ENCODE results near the gene RSF1.

GRCh38 chr11:77705195-77705875 lies 115.2 kb downstream of the RSF1 start:
- TF ChIP-seq, protein P1, sequence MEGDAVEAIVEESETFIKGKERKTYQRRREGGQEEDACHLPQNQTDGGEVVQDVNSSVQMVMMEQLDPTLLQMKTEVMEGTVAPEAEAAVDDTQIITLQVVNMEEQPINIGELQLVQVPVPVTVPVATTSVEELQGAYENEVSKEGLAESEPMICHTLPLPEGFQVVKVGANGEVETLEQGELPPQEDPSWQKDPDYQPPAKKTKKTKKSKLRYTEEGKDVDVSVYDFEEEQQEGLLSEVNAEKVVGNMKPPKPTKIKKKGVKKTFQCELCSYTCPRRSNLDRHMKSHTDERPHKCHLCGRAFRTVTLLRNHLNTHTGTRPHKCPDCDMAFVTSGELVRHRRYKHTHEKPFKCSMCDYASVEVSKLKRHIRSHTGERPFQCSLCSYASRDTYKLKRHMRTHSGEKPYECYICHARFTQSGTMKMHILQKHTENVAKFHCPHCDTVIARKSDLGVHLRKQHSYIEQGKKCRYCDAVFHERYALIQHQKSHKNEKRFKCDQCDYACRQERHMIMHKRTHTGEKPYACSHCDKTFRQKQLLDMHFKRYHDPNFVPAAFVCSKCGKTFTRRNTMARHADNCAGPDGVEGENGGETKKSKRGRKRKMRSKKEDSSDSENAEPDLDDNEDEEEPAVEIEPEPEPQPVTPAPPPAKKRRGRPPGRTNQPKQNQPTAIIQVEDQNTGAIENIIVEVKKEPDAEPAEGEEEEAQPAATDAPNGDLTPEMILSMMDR (IDR thresholded peaks at IDR 0.05; ENCODE audit: low read depth, low read length): no peak
- TF ChIP-seq EZH2phosphoT487 (IDR thresholded peaks at IDR 0.05; ENCODE audit: low read depth): no peak

Measured in OCI-LY3 (cell line).